Right ventricle myocardium superior (tissue), 1 donor: Measurements from ENCODE around the gene HLA-DQA2. TPM values are rescaled to one million over a fixed set of nuclear protein-coding genes. Genes with fewer than 3 reads are reported as not detected.
"Not testable (repeated sequence)": the region's sequence is repeated elsewhere in the genome, so short reads cannot be mapped to it uniquely, and the experiment has no call there.

Source experiments
- ATAC-seq: fragments of 200-7000 bp; cut with Tn5 transposase; one replicate; pipeline ENCODE4 v1.9.1; 2020; ENCODE audit warnings: mild to moderate bottlenecking; ENCODE audit not compliant: poor library complexity
- DNase-seq: peaks from one replicate; pipeline ENCODE4 v3.0.0-alpha.2; 2020
- intact Hi-C: fragments of 100-400 bp; cut with DNase I; formaldehyde crosslinking; loops from one replicate; pipeline ENCODE4 v1.11.2; 2022
- long read RNA-seq: library from polyadenylated mRNA; unstranded; transcript quantifications from one replicate; pipeline ENCODE4 v2.0.0, GENCODE V29; 2021
- total RNA-seq: library from RNA; stranded (reverse); fragmentation: NEBNext Ultra II Directional; extraction: Animal tissue kit (Norgen Biotek cat#: 25700); gene quantifications from one replicate; pipeline ENCODE4 v1.2.1, GENCODE V29; 2021
- donor health status: DM: no; HTN: yes; CAD: no; lungs with severe emphysema.

The HLA-DQA2 gene
- total RNA-seq, result 1.6 TPM
- long read RNA-seq, result 0 reads

GRCh38 chr6:32741031-32741960 lies at the start of gene HLA-DQA2:
Gene HLA-DQA2, plus strand, starts transcription at chr6:32741391. Its CDS starts 53 bp downstream, at chr6:32741444.
- intact Hi-C loops, result no loop called here
- no peak for DNase-seq

GRCh38 chr6:32692019-32692418 lies 49.2 kb upstream of the HLA-DQA2 start:
- ATAC-seq (no peak), DNase-seq (peak; percentile 39)
- intact Hi-C loops, result no loop called here

More at GRCh38 chr6:32741031-32741960, at the start of gene HLA-DQA2:
- no peak for ATAC-seq

- intact Hi-C loops, result loop anchor here (5.0 kb wide), 1 partner anchor 285 kb away; no protein-coding TSS in a partner anchor
- no peak for ATAC-seq
- no peak for DNase-seq
Measured at GRCh38 chr6:32697031-32697430, 44.2 kb upstream of the HLA-DQA2 start.

DNA sequence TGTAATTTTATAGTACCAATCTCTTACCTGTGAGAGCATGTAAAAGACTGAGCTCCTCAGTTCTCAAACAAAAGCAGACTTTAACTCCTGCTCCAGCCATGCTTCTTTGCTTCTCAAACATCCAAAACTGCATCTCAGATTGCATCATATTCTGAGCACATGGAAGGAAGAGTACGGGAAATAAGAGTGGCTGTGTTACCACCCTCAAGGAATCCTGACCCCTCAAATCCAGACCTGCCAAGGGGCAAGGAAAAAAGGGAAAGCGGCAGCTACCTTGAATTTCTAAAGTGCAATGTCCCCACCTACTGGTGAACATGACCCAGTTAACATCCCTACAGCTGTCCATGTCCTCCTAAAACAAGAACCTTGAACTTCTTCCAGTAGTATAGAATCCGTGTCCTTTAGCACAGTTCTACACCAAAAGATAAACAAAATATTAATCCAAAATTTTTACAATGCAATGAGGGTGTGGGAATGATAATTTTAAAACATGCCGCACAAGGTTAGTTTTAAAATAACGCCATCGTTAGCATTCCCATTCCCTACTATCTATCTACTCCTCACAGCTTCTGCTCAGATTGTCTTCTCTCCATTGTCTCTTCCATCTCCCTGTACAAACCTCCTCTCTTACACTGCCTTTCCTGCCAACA lies 40.7 kb upstream of the HLA-DQA2 start:
- ATAC-seq, result peak; percentile 75
- DNase-seq, result no peak
- intact Hi-C loops, result loop anchor here (10.0 kb wide), 1 partner anchor 94 kb away; no protein-coding TSS in a partner anchor

DNA sequence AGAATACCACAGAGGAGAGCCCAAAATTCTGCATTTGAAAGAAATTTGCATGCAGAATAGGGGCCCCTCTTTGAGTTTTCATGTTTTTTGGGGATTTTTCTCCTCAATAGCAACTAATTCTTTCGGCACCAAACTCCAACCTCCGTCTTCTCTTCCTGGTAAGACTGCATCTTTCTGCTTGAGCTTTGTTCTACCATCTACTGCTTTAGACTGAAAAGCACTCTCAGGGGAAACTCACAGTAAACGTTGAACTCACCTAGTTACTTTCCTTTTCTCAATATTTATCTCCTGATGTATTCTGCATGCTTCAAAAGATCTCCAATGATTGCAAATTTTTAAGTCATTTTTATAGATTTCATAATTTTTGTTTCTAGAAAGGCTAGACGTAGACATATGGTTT lies 37.8 kb upstream of the HLA-DQA2 start:
- ATAC-seq (no peak), DNase-seq (no peak)
- intact Hi-C loops, result loop anchor here (10.0 kb wide), 1 partner anchor 91 kb away; no protein-coding TSS in a partner anchor

DNA sequence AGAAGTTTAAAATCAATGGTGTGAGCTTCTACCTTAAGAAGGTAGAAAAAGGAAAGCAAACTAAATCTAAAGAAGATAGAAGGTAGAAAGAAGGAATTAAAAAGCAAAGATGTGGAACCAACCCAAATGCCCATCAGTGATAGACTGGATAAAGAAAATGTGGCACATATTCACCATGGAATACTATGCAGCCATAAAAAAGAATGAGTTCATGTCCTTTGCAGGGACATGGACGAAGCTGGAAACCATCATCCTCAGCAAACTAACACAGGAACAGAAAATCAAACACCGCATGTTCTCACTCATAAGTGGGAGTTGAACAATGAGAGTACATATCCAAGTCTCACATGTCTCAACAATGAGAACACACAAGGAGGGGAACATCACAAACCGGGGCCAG lies 36.0 kb upstream of the HLA-DQA2 start:
- DNase-seq, ATAC-seq: not testable (repeated sequence)
- intact Hi-C loops, result loop anchor here (10.0 kb wide), 1 partner anchor 90 kb away; no protein-coding TSS in a partner anchor

DNA sequence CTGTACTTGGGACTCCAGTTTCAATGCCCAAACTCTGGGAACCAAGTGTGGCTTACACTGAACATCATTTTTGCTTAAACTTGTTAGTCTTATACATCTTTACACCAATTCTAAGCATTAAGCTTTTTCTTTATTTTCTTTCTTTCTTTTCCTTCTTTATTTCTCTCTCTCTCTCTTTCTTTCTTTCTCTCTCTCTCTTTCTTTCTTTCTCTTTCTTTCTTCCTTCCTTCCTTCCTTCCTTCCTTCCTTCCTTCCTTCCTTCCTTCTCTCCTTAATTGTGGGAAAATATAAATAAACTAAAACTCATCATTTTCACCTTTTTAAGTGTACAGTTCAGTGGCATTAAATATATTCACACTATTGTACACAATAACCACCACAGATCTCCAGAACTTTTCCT lies 31.6 kb upstream of the HLA-DQA2 start:
- DNase-seq (no peak), ATAC-seq (no peak)
- intact Hi-C loops, result loop anchor here (10.0 kb wide), 1 partner anchor 85 kb away; no protein-coding TSS in a partner anchor

GRCh38 chr6:32713241-32713640 lies 27.9 kb upstream of the HLA-DQA2 start:
- DNase-seq (no peak), ATAC-seq (no peak)
- intact Hi-C loops, result no loop called here

DNA sequence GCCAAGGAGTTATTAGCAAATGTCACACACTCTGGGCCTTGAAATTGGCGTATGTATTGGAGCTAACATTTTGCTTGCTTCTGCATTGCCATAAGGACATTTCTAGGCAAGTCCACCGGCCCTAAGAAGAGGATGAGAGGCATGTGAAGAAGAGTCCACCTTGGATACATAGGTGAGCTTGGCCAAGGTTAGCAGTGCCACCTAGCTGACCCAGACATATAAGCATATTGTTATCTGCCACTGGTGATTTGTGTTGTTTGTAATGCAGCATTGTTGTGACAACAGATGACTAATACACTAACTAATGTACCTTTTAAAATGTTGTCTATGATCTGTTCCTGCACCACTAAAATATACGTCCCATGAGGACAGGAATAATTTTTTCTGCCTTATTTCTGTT lies 24.8 kb upstream of the HLA-DQA2 start:
- DNase-seq, result no peak
- intact Hi-C loops, result no loop called here
- no peak for ATAC-seq

- DNase-seq (no peak), ATAC-seq (no peak)
- intact Hi-C loops, result no loop called here
Measured at GRCh38 chr6:32718879-32719278, 22.3 kb upstream of the HLA-DQA2 start.

DNA sequence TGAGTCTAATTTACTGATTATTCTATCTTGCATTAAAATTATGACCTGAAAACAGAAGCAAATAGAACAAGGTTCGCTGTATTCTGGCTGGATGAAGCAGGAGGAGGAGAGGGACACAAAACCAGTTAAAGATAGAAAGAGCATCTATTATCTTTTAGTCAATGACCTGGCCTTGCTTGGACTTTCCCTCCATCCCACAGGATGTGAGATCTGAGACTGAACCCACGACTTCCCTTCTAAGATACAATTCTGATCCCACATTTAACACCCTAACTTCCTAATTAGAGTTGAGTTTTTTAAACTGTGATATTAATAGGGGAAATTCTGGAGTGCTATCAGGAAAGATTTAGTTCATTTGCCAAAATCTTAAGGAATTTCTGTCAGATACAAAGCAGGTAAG lies 3.1 kb upstream of the HLA-DQA2 start:
- DNase-seq (no peak), ATAC-seq (no peak)
- intact Hi-C loops, result no loop called here

DNA sequence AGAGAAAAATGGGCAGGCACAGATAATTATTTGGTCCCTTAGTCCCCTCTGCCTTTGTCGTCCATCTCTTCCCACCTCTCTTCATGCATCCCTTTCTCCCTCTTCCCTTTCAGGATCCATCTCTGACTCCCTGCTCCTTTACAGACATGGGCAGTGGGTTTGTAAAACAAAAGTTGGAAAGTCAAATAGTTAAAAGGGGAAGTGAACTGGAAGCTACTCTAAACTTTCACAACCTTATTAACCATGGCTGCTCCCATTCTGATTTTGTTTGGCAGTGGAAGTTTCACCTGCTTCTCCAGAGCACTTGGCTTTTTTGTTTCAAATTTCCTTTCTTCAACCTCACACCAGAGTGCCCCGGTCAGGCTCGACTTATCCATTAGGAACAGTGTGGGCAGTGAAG lies 1.2 kb downstream of the HLA-DQA2 start:
- intact Hi-C loops, result no loop called here
- ATAC-seq (no peak), DNase-seq (no peak)

DNA sequence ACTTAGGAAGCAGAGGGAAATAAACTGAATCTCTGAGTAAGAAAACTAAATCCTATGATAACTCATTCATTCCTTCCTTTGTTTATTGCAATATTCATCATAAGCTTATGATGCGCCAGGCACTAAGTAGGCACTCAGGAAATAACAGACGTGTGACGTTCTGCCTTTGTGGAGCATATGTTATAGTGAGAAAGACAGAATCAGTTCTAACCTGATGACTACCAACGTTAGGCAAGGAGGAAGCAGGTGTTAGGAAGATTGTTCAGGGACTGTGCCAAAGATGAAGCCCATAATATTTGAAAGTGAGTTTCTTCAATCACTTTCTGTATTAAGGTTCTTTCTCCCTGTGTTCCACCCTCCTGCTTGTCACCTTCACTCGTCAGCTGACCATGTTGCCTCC lies 3.6 kb downstream of the HLA-DQA2 start:
- no peak for DNase-seq
- no peak for ATAC-seq
- intact Hi-C loops, result no loop called here

- intact Hi-C loops, ATAC-seq: not testable (repeated sequence)
Measured at GRCh38 chr6:32745649-32746048, 4.5 kb downstream of the HLA-DQA2 start.

GRCh38 chr6:32752580-32752979 lies 11.4 kb downstream of the HLA-DQA2 start:
- DNase-seq (no peak), ATAC-seq (no peak)
- intact Hi-C loops, result no loop called here

More at GRCh38 chr6:32745649-32746048, 4.5 kb downstream of the HLA-DQA2 start:
- DNase-seq, result not testable (repeated sequence)

- no peak for ATAC-seq
- intact Hi-C loops, result loop anchor here (2.0 kb wide), 1 partner anchor 95 kb away; no protein-coding TSS in a partner anchor
Measured at GRCh38 chr6:32759669-32760068, 18.5 kb downstream of the HLA-DQA2 start.

DNA sequence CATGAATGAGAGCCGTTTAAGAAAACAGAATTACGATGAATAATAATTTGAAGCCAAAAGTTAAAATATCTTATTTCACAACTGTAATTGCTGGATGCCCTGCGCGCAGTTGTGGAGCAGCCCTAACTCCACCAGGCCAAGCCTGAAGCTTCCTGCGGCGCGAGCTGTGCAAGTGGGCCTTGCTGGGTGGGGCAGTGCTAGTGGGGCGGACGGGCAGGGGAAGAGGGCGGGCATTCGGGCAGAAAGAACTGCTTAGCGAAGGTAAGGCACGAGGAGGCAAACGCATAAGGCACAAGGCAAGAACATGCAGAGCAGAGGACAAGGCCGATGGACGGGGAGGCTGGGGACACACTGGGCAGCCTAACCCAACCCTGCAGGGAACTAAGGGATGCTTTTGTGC lies 19.9 kb downstream of the HLA-DQA2 start:
- intact Hi-C loops, result loop anchor here (2.0 kb wide), 1 partner anchor 96 kb away; no protein-coding TSS in a partner anchor
- ATAC-seq, result no peak
- DNase-seq, result no peak

More at GRCh38 chr6:32759669-32760068, 18.5 kb downstream of the HLA-DQA2 start:
- DNase-seq, result no peak

DNA sequence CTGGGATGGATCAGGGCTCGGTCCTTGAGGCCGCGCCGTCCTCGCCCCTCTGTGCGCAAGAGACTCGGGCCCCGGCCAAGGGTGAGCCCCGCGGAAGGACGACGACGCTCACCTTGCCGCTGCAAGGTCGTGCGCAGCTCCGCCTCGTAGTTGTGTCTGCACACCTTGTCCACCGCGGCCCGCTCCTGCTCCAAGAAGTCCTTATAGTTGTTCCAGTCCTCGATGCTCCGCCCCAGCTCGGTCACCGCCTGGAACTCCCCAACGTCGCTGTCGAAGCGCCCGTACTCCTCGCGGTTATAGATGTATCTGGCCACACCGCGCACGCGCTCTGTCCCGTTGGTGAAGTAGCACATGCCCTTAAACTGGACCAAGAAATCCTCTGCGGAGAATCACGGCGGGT lies 20.4 kb downstream of the HLA-DQA2 start:
- ATAC-seq (no peak), DNase-seq (no peak)
- intact Hi-C loops, result loop anchor here (2.0 kb wide), 1 partner anchor 97 kb away; no protein-coding TSS in a partner anchor

- ATAC-seq, result no peak
- intact Hi-C loops, result no loop called here
Measured at GRCh38 chr6:32763421-32763820, 22.2 kb downstream of the HLA-DQA2 start, which contains the start of gene HLA-DQB2. Gene HLA-DQB2, minus strand, starts transcription at chr6:32763532. Its CDS starts 62 bp downstream, at chr6:32763470.

More at GRCh38 chr6:32763421-32763820, 22.2 kb downstream of the HLA-DQA2 start, which contains the start of gene HLA-DQB2:
- DNase-seq, result no peak
